ENCODE data around the gene ZNF740.
"Not testable (repeated sequence)": the region's sequence is repeated elsewhere in the genome, so short reads cannot be mapped to it uniquely, and the experiment has no call there.

The ZNF740 gene, protein sequence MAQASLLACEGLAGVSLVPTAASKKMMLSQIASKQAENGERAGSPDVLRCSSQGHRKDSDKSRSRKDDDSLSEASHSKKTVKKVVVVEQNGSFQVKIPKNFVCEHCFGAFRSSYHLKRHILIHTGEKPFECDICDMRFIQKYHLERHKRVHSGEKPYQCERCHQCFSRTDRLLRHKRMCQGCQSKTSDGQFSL

DNA sequence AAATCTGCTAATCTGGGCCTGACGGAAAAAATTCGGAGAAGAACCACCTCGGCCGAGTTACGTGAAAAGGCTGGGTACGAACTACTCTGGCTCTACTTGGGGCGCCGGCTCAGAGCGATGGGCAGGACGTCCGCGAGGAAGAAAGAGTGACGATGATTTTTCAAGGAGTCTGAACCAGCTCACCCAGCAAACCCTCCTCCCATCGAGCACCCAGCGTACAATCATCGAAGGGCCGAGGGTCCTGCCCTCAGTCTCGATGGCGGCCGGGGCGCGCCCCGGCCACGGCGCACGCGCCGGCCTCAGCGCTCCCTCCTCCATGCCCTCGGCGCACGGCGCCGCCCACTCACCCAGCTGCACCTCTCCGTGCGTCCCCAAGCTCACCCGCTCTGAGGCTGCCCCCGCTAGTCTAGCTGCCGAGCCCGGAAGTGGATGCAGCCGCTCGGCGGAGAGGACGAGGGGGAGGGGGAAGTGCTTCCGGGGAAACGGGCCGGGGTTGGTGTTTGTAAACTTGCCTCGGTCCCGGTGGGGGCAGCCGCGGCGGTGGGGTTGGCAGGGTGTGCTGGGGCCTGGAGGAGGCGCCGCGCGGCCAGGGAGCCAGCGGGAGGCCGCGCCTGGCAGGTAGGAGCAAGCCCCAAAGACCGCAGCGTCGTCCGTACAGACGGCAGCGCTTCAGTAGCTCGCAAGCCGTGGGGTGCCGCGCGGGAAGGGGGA, at the start of gene ZNF740, which contains the start of gene CSAD:
TSS of gene ZNF740 (plus strand) at position 503 of the 711 bp plus-strand sequence. CDS start 1,262 bp downstream, outside the sequence.
TSS of gene CSAD (minus strand) at position 706 of the 711 bp plus-strand sequence. CDS start 7,455 bp downstream, outside the sequence.
- peak; percentile 76 for DNase-seq

DNA sequence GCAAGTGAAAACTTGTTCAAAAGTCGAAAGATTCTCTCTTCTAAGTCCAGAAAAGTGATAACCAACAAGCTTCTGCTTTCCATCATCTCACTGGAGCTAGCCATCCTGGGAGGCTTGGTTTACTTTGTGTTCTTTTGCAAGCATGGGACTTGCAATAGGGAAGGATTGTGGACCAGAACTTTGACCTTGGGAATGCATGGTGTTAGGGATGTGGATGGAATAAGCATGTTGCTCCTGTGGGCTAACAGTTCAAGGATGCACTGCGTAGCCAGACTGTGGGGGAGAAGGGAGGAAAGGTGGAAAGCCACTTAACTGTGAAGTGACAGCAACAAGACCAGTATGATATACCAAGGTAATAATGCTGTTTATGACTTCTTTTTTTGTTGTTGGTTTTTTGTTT, 48.7 kb upstream of the ZNF740 start:
- DNase-seq = no peak

DNA sequence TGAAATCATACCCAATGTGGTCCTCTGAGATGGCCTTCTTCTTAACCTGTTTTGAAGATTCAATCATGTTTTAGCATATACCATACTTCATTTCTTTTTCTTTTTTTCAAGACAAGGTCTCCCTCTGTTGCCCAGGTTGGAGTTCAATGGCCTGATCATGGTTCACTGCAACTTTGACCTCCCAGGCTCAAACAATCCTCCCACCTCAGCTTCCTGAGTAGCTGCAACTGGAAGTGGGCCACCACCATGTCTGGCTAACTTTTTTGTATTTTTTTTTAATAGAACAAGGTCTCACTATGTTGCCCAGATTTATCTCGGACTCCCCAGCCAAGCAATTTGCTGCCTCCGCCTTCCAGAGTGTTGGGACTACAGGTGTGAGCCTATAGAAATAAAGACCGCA, 46.8 kb upstream of the ZNF740 start:
- DNase-seq = no peak

DNA sequence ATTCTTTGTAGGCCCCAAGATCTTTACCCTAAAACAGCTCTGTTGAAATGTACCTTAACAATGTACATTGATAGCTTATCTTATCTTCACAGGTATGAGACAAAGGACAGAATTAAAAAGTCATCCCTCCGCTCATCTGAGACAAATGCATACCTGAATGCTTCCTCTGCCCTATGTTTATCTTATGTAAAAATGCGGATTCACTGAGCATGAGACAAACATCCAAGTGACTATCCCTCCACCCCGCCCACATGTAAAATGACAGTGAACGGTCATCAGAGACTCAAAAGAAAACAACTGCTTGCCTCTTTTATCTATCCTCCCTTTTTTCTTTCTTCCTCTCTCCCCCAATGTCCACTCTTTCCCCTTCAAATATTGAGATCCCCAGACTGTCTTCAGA, 37.2 kb upstream of the ZNF740 start:
- no peak for DNase-seq

DNA sequence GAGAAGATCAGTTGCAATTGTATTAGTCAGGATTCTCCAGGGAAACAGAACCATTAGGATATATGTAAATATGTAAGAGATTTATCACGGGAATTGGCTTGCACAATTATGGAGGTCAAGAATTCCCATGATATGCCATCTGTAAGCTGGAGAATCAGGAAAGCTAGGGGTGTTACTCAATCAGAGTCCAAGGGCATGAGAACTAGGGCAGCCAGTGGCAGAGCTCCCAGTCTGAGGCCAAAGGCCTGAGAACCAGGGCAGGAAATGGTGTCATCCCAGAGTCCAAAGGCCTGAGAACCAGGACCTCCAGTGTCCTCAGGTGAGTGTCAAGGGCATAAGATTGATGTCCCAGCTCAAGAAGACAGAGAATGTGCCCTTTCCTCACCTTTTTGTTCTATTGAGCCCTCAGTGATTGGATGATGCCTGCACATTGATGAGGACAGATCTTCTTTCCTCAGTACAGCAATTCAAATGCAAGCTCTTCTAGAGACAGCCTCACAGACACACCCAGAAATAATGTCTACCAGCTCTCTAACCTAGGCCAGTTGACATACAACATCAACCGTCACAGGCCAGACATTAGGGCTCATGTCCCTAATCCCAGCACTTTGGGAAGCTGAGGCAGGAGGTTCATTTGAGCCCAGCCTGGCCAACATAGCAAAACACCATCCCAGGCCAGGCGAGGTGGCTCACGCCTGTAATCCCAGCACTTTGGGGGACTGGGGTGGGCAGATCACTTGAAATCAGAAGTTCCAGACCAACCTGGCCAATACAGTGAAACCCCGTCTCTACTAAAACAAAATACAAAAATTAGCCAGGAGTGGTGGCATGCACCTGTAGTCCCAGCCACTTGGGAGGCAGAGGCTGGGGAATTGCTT, 34.9 kb upstream of the ZNF740 start:
- DNase-seq = no peak

DNA sequence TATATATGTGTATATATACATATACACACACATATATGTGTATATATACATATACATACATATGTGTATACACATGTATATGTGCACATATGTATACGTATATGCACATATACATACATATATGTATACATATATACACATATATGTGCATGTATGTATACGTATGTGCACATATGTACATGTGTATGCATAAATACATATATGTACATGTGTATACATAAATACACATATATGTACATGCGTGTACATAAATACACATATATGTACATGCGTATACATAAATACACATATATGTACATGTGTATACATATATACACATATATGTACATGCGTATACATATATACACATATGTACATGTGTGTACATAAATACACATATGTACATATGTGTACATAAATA, 33.3 kb upstream of the ZNF740 start:
- DNase-seq = no peak

DNA sequence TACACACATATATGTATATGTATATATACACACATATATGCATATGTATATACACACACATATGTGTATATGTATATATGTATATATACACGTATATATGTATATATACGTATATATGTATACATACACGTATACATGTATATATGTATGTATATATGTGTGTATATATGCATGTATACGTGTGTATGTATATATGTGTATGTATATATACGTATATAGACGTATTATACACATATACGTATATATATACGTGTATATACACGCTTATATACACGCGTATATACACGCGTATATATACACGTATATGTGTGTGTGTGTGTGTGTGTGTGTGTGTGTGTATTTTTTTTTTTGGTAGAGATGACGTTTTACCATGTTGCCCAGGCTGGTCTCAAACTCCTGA, 32.9 kb upstream of the ZNF740 start:
- DNase-seq = no peak

DNA sequence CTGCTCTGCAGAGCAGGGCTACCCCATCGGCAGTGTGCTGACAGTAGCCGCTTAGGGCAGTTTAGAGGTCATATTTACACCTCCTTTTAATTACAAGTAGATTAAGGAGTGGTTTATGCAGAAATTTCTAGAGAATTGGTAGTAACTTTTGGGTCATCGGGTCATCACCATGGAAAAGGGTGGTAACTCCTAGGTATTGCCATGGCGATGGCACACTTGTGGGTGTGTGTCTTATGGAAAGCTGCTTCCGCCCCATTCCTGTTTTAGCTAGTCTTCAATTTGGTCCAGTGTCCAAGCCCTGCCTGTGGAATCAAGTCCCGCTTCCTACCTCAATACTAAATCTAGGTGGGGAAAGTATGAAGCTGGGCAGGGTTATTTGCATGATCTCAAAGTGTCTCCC, 29.5 kb upstream of the ZNF740 start:
- no peak for DNase-seq

DNA sequence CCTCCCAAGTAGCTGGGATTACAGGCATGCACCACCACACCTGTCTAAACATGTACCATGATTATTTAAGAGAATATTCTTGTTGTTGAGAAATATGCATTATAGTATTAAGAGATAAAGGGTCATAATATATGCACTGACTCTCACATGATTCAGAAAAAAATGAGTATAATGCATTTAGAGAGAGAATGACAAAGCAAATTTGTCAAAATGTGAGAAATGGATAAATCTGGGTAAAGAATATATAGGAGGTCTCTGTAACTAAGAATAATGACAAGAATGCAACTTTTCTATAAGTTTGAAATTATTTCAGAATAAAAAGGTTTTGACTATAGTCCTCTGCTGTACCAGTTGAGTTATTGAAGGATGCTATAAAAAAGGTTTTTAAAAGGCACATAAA, 28.1 kb upstream of the ZNF740 start:
- no peak for DNase-seq

DNA sequence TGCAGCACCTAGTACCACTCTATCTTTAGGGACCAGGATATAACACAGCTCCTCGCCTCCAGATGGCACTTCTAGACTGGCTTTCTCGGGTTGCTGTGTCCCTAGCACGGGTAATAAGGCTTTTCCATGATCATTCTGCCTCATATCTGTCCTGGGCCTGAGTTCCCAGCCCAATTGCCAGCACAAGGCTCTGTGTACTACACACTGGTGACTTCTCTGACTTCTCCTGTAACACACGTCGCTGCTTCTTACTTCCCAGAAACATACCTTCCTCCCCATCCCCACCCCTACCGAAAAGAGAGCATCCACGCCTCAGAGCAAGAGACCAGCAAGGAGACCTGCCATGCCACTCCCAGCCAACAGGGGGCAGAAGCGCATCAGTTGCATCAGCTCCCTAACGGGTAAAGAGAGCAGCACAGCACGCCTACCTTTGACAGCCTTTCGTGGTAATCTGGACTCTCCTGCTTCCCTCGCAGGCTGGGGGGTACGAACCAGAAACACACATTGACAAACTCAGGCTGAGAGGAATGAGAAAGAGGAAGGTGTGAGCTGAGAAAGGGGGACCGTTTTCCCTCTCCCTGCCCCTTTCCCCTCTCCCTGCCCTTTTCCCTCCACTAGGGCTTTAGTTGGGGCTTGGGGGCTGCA, 21.2 kb upstream of the ZNF740 start:
- peak; percentile 41 for DNase-seq

DNA sequence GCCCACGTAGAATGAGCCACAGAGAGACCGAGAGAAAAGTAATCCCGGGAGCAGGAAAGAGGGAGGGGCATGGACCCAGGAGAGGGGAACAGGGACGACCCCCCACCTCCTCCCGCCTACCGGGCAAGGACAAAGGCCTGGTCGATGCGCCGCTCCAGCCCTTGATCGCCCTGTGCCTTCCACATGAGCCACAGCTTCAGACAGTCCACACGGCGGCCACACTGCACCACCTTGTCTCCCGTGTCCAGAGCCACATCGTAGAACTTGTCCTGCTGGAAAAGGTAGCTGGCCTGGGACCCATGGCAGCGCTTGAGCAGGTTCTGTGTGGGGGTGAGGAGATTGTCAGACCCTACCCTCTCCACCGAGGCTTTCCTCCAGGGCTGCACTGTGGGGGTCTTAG, 20.5 kb upstream of the ZNF740 start:
- DNase-seq = no peak

DNA sequence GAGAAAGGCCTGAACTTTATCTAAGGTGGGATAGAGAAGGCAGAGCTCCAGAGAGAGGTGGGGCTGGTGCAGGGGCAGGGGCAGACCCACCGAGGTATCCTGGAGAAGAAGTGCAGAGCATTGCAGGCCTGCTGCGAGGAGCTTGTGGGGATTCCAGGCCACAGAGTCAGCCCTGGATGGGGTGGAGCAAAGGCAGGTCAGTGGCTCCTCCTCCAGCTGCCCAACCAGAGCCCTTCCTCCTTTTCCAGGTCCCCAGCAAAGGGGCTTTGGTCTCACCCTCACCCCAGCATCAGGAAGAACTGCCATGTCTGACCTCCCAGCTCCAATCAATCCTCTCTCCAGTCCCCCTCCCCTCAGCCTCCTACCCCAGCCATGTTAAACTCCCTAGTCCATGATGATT, 19.8 kb upstream of the ZNF740 start:
- DNase-seq = no peak

DNA sequence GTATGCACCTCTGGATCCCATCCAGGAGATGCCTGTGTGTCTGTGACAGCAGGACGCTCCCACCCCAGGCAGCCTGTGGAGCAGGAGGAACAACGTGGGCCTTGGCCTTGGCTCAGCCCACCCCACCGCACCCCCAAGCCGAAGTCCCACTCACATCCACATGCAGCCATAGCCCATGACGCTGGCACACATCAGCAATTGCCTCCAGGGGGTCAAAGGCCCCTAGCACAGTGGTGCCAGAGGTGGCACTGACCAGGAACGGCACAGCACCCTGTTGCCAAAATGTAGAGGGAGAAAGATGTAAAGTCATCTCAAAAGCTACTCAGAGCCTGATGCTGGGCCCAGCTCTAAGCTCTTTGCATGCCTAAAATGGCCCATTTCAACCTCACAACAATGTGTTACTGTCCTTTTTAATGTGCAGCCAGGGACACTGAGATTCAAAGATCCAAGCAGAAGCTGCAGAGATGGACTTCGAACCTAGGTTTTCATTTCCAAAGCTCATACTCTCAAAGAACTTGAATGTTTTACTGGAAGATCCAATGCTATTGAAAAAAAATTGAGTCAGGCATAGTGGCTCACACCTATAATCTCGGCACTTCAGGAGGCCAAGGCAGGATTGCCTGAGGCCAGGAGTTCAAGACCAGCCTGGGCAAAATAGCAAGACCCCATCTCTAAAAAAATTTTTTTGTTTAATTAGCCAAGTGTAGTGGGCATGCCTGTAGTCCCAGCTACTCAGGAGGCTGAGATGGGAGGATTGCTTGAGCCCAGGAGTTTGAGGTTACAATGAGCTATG, 19.2 kb upstream of the ZNF740 start:
- DNase-seq = no peak

DNA sequence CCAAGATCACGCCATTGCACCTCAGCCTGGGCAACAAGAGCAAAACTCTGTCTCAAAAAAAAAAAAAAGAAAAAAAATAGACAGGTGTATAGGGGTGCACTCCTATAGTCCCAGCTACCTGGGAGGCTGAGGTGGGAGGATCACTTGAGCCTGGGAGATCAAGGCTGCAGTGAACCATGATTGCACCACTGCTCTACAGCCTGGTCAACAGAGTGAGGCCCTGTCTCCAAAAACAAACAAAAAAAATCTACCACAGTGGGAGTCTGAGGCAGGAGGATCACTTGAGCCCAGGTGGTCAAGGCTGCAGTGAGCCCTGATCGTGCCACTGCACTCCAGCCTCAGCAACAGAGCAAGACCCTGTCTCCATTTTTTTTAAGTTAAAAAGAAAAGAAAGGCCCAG, 17.5 kb upstream of the ZNF740 start:
- not testable (repeated sequence) for DNase-seq

DNA sequence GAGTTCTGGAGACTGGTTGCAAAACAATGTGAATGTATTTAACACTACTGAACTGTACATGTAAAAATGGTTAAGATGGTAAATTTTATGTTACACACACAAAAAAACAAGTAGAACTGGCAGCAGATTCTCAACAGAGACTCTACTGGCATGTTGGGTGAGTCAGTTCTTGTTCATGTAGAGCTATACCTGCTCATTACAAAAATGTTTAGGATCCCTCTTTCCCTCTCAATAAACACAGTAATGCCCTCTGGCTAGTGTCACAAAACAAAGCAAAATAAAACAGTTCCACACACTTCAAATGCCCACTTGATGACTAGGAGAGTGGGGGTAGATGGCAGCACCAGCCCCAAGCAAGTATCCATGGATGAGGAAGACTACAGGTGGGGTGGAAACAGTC, 13.7 kb upstream of the ZNF740 start:
- DNase-seq = no peak

DNA sequence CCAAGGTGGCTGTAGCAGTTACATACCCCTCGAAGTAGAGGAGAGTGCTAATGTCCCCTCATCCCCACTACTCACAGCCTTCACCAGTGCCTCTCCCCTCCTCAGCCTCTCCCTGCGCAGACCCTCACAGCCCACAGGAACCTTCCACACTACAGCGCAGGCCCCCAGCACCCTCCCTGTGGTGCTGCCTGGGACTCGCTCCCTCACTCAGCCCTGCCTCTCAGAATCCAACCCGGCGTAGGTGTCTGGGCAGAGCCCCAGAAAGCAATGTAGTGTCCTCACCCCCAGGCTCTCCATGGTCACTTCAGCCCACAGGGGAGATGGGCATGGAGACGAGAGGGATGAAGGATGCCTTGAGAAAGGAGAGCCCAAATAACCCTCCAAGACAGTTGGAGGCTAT, 10.9 kb upstream of the ZNF740 start:
- no peak for DNase-seq

DNA sequence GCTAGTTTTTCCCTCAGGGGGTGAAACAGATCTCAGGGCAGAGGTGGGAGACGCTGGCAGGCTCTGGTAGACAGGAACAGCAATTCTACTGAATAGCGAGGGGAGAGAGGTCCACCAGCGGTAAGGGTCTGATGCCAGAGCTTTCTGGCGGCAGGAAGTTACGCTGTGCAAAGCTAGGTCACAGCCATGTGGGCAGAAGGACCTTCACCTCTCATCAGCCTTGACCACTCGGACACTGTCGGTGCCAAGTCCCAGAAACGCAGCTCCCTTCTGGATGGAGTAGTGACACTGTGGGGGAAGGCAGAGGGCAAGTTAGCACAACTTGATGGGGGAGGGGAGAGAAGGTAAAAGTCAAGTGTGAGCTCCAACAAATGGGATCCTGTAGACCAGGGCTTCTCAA, 10.3 kb upstream of the ZNF740 start:
- DNase-seq = no peak

DNA sequence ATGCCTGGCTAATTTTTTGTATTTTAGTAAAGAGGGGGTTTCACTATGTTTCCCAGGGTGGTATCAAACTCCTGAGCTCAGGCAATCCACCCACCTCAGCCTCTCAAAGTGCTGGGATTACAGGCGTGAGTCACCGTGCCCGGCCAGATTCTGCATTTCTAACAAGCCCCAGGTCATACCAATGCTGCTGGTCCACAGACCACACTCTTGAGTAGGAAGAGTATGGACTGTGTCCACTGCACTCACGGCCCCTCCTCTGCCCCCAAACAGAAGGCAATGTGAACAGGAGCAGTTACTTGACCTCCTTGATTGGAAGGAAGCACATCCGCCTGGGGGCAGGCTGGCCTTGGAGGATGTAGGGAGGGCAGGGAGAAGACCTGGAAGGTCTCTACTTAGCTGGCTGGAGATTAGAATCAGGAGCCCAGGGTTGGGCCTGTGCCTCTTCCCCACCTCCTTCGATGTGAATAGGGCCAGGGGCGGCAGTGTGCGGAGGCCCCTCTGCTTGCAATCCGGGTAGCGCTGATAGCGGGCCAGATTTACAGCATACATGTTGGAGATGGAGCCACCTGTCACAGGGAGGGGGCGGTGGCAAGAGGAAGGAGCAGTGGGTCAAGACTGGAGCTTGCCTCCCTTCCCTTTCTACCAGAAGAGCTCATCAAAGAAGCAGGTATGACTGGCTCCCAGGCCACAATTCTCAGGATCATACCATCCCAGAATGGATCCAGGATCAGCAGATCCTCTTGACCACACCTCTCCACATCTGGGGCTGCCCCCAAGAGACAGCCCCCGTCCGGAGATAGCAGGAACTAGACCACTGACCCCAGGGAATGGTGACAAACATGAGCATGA, 9.4 kb upstream of the ZNF740 start:
- DNase-seq = peak; percentile 18

DNA sequence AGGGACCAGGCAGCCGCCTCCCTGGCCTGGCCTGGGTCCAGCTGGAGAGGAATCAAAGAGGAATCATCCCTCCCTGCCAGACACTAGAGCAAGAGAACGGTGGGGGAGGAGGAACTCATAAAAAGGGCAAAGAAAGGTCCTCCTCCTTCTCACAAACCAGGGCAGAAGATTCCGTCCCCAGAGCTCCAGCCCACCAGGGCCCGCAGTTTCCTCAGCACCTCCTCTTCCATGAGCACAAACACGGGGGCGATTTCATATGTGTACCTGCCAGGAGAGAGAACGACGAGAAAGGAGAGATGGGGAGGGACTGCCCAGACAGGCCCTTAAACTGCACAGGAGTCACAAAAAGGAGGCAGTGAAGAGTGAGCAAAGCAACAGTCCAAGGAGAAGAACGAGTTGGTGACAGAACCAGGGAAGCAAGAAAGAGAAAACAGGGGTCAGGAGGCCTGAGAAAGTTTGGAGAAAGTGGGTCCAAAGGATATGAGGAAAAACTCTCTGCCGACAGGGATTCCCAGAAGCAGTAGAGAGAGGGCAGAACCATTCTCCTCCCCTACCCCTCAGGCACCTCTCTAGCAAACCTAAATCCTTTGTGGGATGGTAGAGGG, 8.7 kb upstream of the ZNF740 start:
- peak; percentile 19 for DNase-seq

DNA sequence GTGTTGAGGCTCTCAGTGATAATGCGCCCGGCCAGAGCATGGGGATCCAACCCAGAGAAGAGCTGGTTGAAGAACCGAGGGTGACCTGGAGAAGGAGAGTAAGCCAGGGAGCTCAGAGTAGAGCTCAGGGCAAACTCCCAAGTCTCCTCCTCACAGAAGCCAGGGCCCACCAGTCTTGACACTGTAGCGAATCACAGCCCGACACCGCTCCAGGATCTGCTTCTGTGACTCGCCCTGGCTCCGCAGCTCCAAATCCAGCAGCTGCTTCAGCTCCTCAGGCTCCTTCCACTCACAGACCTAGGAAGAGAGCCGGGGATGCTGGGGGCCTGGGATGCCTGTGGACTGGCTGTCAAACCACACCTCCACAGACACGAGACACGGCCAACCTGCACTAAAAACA, 8.2 kb upstream of the ZNF740 start:
- no peak for DNase-seq

Data from DMS79 treated with DMSO at 0.1 percent for 48 hours (cell line).